HepG2 (cell line): ENCODE data around the gene PRXL2B. TPM values are rescaled to one million over a fixed set of nuclear protein-coding genes. Genes with fewer than 3 reads are reported as not detected.

Experiments
- GATAD2A ChIP-seq: IDR thresholded peaks from 2 replicates; pipeline ENCODE4 v1.6.1; 2016
- HES4 ChIP-seq: sonication (generic); formaldehyde crosslinking; IDR thresholded peaks from 2 replicates; pipeline ENCODE4 v1.9.0; 2021; ENCODE audit warnings: mild to moderate bottlenecking, missing genetic modification reagents, borderline replicate concordance
- KDM5A ChIP-seq: fragments of 200-600 bp; sonication (generic); IDR thresholded peaks from 2 replicates; pipeline ENCODE4 v1.7.0; 2018; ENCODE audit warnings: antibody characterized with exemption, mild to moderate bottlenecking, low read length, borderline replicate concordance
- KLF11 ChIP-seq: IDR thresholded peaks from 2 replicates; pipeline ENCODE4 v1.6.1; 2016; ENCODE audit warnings: missing compliant biosample characterization
- KLF13 ChIP-seq: sonication (generic); formaldehyde crosslinking; IDR thresholded peaks from 2 replicates; pipeline ENCODE4 v1.4.0; 2020; ENCODE audit warnings: mild to moderate bottlenecking, missing genetic modification reagents
- MAFG ChIP-seq: sonication (generic); formaldehyde crosslinking; IDR thresholded peaks from 2 replicates; pipeline ENCODE4 v1.5.1; 2020; ENCODE audit warnings: mild to moderate bottlenecking, missing genetic modification reagents
- PHF21A ChIP-seq: sonication (generic); formaldehyde crosslinking; IDR thresholded peaks from 2 replicates; pipeline ENCODE4 v1.5.0; 2020; ENCODE audit warnings: mild to moderate bottlenecking, missing genetic modification reagents
- POLR2A ChIP-seq, 2 experiments: IDR thresholded peaks; 2 replicates each; pipeline ENCODE4 v1.6.1; 2011; ENCODE audit warnings: low read depth in 2 of 2, low read length in 2 of 2, mild to moderate bottlenecking in 1 of 2, moderate library complexity in 1 of 2; ENCODE audit not compliant: insufficient read depth in 1 of 2
- ZNF263 ChIP-seq: sonication (generic); formaldehyde crosslinking; IDR thresholded peaks from 2 replicates; pipeline ENCODE4 v1.4.0; 2020; ENCODE audit warnings: missing genetic modification reagents
- ZNF576 ChIP-seq: sonication (generic); formaldehyde crosslinking; IDR thresholded peaks from 2 replicates; pipeline ENCODE4 v1.4.0; 2020; ENCODE audit warnings: mild to moderate bottlenecking, missing genetic modification reagents
- ZNF737 ChIP-seq: sonication (generic); formaldehyde crosslinking; IDR thresholded peaks from 2 replicates; pipeline ENCODE4 v1.5.0; 2020; ENCODE audit warnings: missing genetic modification reagents, mild to moderate bottlenecking, borderline replicate concordance
- ZNF747 ChIP-seq: sonication (generic); formaldehyde crosslinking; IDR thresholded peaks from 2 replicates; pipeline ENCODE4 v1.8.1; 2023; ENCODE audit warnings: missing genetic modification reagents, mild to moderate bottlenecking, borderline replicate concordance
- polyA plus RNA-seq, 8 experiments: library from polyadenylated mRNA; depleted of rRNA in 3 of 8; stranded (reverse) in 7 of 8; unstranded in 1 of 8; fragments of >200 nt; fragmentation: Illumina TruSeq in 4 of 8; extraction: Trizol in 4 of 8; gene quantifications; 2 replicates each; pipeline versions ENCODE4 v1.2.1 to v1.2.3, GENCODE V29; 2011 to 2016; ENCODE audit warnings: low read depth in 4 of 8, missing spikeins in 1 of 8, mixed read lengths in 1 of 8; ENCODE audit not compliant: insufficient read depth in 1 of 8
- total RNA-seq, 5 experiments: library from RNA; depleted of rRNA; stranded (reverse); fragments of >200 nt; fragmentation: Illumina TruSeq; extraction: Trizol; gene quantifications; 2 replicates each; pipeline ENCODE4 v1.2.3, GENCODE V29; 2016; ENCODE audit warnings: low read depth in 1 of 5
- TF ChIP-seq, protein P1 (sequence below): sonication (generic); formaldehyde crosslinking; IDR thresholded peaks from 2 replicates; pipeline ENCODE4 v1.5.1; 2020; ENCODE audit warnings: missing genetic modification reagents, mild to moderate bottlenecking, borderline replicate concordance
- TF ChIP-seq, protein P2 (sequence below), 2 experiments: sonication (generic) in 1 of 2; formaldehyde crosslinking in 1 of 2; IDR thresholded peaks; 2 replicates each; pipeline versions ENCODE4 v1.4.0 to v1.6.1; 2016 to 2020; ENCODE audit warnings: borderline replicate concordance in 1 of 2, low read depth in 1 of 2, mild to moderate bottlenecking in 1 of 2, missing genetic modification reagents in 1 of 2
- TF ChIP-seq, protein P3 (sequence below): sonication (generic); formaldehyde crosslinking; IDR thresholded peaks from one replicate; pipeline ENCODE4 v1.5.1; 2020; ENCODE audit warnings: mild to moderate bottlenecking, missing genetic modification reagents; ENCODE audit errors: not compliant biosample characterization

Gene PRXL2B
- total and polyA plus RNA-seq, 2 of the 13 experiments (the other 11 are each of a cell fraction or from before 2014, with no cell fraction given) = 16.8 to 22.1 TPM

- TF ChIP-seq, protein P1, sequence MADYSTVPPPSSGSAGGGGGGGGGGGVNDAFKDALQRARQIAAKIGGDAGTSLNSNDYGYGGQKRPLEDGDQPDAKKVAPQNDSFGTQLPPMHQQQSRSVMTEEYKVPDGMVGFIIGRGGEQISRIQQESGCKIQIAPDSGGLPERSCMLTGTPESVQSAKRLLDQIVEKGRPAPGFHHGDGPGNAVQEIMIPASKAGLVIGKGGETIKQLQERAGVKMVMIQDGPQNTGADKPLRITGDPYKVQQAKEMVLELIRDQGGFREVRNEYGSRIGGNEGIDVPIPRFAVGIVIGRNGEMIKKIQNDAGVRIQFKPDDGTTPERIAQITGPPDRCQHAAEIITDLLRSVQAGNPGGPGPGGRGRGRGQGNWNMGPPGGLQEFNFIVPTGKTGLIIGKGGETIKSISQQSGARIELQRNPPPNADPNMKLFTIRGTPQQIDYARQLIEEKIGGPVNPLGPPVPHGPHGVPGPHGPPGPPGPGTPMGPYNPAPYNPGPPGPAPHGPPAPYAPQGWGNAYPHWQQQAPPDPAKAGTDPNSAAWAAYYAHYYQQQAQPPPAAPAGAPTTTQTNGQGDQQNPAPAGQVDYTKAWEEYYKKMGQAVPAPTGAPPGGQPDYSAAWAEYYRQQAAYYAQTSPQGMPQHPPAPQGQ = no peak
- TF ChIP-seq HES4 (CRISPR knock-in tag) (no peak), ZNF263 (no peak), POLR2A (IDR thresholded peaks at IDR 0.05; ENCODE audit: insufficient read depth in 1 of 2, low read depth in 2 of 2, low read length in 2 of 2) (no peak), KLF11 (no peak), GATAD2A (CRISPR knock-in tag) (no peak), KLF13 (no peak), ZNF747 (CRISPR knock-in tag) (0 out of 2 replicates have a peak, but pooled peaks have one; percentile 28), KDM5A (no peak), ZNF576 (CRISPR knock-in tag) (no peak), PHF21A (CRISPR knock-in tag) (0 out of 2 replicates have a peak, but pooled peaks have one; percentile 38), MAFG (CRISPR knock-in tag) (no peak), ZNF737 (CRISPR knock-in tag) (no peak)
- TF ChIP-seq, protein P2, sequence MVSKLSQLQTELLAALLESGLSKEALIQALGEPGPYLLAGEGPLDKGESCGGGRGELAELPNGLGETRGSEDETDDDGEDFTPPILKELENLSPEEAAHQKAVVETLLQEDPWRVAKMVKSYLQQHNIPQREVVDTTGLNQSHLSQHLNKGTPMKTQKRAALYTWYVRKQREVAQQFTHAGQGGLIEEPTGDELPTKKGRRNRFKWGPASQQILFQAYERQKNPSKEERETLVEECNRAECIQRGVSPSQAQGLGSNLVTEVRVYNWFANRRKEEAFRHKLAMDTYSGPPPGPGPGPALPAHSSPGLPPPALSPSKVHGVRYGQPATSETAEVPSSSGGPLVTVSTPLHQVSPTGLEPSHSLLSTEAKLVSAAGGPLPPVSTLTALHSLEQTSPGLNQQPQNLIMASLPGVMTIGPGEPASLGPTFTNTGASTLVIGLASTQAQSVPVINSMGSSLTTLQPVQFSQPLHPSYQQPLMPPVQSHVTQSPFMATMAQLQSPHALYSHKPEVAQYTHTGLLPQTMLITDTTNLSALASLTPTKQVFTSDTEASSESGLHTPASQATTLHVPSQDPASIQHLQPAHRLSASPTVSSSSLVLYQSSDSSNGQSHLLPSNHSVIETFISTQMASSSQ (IDR thresholded peaks at IDR 0.05; ENCODE audit: low read depth) = no peak
- TF ChIP-seq, protein P2 (CRISPR knock-in tag; IDR thresholded peaks at IDR 0.05; ENCODE audit: borderline replicate concordance) = peak; percentile 49; the same call in 1 of the 2 replicates
- TF ChIP-seq, protein P3, sequence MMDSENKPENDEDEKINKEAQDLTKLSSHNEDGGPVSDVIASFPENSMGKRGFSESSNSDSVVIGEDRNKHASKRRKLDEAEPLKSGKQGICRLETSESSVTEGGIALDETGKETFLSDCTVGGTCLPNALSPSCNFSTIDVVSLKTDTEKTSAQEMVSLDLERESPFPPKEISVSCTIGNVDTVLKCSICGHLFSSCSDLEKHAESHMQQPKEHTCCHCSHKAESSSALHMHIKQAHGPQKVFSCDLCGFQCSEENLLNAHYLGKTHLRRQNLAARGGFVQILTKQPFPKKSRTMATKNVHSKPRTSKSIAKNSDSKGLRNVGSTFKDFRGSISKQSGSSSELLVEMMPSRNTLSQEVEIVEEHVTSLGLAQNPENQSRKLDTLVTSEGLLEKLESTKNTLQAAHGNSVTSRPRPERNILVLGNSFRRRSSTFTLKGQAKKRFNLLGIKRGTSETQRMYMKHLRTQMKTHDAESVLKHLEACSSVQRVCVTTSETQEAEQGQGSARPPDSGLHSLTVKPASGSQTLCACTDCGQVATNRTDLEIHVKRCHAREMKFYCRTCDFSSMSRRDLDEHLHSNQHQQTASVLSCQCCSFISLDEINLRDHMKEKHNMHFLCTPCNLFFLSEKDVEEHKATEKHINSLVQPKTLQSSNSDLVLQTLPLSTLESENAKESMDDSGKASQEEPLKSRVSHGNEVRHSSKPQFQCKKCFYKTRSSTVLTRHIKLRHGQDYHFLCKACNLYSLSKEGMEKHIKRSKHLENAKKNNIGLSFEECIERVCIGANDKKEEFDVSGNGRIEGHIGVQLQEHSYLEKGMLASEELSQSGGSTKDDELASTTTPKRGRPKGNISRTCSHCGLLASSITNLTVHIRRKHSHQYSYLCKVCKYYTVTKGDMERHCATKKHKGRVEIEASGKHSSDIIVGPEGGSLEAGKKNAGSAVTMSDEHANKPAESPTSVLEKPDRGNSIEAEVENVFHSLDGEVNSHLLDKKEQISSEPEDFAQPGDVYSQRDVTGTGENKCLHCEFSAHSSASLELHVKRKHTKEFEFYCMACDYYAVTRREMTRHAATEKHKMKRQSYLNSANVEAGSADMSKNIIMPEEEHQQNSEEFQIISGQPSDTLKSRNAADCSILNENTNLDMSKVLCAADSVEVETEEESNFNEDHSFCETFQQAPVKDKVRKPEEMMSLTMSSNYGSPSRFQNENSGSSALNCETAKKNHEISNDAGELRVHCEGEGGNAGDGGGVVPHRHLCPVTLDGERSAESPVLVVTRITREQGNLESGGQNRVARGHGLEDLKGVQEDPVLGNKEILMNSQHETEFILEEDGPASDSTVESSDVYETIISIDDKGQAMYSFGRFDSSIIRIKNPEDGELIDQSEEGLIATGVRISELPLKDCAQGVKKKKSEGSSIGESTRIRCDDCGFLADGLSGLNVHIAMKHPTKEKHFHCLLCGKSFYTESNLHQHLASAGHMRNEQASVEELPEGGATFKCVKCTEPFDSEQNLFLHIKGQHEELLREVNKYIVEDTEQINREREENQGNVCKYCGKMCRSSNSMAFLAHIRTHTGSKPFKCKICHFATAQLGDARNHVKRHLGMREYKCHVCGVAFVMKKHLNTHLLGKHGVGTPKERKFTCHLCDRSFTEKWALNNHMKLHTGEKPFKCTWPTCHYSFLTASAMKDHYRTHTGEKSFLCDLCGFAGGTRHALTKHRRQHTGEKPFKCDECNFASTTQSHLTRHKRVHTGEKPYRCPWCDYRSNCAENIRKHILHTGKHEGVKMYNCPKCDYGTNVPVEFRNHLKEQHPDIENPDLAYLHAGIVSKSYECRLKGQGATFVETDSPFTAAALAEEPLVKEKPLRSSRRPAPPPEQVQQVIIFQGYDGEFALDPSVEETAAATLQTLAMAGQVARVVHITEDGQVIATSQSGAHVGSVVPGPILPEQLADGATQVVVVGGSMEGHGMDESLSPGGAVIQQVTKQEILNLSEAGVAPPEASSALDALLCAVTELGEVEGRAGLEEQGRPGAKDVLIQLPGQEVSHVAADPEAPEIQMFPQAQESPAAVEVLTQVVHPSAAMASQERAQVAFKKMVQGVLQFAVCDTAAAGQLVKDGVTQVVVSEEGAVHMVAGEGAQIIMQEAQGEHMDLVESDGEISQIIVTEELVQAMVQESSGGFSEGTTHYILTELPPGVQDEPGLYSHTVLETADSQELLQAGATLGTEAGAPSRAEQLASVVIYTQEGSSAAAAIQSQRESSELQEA (CRISPR knock-in tag) = no peak
These were observed 43.0 kb upstream of the PRXL2B start (continued) for GRCh38 chr1:2543543-2544092.
